HK-2 (cell line): ENCODE data around the gene OVCA2.
A peak's percentile ranks its signal among the peaks of the same experiment; 100 is the strongest.

Experiments
- DNase-seq: peaks from one replicate; pipeline ENCODE4 v3.0.0-alpha.2; 2018; ENCODE audit not compliant: unreplicated experiment

OVCA2 gene

GRCh38 chr17:2013994-2014317, 27.9 kb upstream of the OVCA2 start:
- DNase-seq = no peak

GRCh38 chr17:2015314-2015713, 26.5 kb upstream of the OVCA2 start:
- no peak for DNase-seq

DNA sequence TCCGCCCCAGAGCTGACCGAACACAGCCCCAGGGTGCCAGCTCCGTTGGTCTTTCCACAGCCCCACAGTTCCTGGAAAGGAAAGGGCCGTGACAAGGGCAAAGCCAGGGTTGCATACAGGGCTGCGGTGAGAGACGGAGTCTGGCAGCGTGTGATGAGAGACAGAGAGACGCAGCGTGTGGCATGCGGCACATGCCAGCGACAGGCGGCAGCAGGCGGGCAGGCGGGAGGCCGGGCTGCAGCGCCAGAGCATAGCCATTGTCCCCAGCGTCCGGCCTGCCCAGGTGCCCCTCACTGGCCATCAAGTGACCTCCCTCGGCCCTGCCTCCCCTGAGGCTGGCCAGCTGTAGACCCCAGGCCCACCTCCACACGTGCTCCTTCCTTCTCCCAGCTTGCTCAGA, 25.3 kb upstream of the OVCA2 start:
- no peak for DNase-seq

DNA sequence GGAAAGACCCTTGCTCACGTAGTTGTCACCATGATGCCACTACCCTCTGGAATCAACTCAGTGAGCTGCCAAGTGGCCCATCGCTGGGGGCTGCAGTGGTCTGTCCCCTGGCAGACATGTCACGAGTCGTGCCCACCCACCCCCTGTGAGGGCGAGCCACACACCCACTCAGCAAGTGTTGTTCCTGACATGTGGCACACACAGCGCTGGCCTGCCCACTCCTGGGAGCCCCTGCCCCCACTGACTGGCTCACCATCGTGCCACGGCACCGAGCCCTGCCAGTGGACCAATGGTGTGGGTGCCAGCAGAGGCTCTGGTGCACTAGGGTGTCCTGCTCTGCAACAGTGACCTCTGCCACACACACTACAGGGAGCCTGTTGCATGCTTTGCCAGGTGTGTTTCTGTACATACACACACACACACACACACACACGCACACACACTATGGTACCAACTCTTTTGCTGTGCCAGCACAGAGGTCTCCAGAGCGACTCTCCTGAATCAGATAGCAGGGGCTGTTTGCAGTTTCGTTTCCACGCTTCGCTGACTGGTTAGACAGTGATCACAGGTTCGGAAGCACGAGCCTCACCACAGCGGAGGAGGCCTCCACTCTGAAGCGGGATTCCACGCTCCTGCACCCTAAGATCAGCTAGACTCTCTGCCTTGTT, 24.4 kb upstream of the OVCA2 start:
- no peak for DNase-seq

DNA sequence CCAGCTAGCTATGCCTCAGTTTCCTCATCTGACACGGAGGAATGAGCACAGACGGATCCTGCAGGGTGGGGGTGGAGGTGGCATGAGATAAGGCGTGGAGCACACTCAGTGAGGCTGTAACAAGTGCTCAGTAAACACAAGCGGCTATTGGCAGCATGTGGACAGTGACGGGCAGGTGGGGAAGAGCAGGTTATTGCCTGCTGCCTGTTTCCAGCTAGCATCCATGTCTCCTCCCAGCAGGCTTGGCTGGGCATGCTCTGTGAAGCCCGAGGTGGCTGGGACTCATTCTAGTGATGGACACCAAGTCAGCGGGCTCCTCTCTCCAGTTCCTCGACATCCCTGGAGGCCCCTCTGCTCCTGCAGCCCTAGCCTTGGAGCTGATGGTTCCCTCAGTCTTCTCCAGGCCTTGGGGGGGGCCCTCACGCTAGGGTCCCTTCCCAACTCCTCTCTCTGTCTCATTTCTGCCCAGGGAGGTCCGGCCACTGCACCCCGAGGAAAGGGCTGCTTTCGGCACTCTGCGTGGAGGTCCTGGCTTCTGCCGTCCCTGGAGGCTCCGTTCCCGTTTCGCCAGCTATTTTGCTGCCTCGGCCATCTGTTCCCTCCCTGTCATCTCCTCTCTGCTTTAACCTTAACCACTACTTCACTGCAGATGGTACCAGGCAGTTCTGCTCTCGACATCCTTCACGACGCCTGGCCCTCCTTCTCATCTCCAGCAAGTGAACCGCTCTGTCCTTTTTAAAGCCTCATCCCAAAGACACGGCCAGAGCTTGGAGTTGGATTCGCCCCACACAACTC, 22.9 kb upstream of the OVCA2 start:
- no peak for DNase-seq

DNA sequence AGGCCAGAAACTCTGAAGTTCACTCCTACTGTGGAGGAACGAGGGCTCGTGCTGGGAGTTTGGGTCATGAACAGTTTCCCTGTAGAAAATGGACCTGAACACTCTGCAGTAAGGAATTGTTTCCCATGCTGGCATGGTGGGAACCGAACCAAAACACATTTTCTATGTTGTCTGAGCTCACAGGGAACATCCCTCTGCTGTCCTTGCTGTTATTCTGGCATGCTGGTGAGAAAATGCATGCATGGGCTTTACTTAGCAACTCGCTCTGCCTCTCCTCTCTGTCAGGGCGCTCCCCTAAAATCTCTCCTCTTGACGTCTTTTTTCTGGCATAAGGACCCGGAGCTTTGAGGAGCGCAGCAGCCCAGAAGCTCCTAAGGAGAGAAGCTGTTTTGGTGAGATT, 22.1 kb upstream of the OVCA2 start:
- DNase-seq = no peak

- DNase-seq = no peak
Observed at GRCh38 chr17:2020721-2021120, 21.1 kb upstream of the OVCA2 start.

DNA sequence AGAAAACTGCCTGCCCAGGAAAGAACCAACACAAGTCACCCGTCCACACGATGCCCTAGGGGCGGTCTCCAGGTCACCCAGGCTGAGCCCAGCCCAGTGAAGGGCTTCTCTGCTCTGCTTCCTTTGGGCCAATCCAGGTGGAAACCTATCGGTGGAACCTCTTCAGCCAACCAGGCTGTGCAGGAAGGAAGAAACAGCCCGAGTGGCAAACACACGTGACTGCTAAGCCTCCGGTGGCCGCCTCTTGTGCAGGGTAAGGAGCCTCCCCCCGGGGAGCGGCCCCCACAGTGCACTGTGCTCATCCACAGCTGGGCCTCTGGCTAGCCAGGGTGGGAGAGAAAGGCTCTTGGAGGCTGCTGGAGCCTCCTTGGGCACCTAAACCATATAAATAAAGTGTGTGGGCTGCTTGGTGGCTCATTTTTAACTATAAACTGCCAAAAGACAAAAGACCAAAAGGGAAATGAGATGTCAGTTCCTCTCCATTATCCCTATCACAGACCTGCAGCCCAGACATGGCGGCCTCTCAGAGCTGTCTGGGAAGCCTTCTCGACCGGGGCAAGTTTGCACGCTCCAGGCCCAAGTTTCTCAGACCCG, 19.1 kb upstream of the OVCA2 start:
- DNase-seq = no peak

DNA sequence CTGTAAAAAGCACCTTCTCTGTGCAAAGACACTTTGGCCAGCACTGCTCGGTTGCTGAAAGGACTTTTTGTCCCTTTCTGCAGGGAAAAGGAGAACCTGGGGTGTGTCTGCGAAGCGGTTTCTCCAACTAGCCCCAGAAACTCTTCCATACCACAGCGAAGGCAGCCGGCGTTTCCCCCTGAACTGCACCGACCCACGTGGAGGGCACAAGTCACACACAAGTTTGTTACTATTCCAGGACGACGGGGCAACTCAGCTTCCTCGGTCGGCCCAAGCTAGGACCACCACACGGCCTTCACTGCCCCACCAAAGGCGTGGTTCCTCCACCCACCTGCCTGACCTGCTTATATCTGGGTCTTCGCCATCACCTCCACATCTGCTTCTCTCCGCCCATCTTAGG, 18.6 kb upstream of the OVCA2 start:
- no peak for DNase-seq

DNA sequence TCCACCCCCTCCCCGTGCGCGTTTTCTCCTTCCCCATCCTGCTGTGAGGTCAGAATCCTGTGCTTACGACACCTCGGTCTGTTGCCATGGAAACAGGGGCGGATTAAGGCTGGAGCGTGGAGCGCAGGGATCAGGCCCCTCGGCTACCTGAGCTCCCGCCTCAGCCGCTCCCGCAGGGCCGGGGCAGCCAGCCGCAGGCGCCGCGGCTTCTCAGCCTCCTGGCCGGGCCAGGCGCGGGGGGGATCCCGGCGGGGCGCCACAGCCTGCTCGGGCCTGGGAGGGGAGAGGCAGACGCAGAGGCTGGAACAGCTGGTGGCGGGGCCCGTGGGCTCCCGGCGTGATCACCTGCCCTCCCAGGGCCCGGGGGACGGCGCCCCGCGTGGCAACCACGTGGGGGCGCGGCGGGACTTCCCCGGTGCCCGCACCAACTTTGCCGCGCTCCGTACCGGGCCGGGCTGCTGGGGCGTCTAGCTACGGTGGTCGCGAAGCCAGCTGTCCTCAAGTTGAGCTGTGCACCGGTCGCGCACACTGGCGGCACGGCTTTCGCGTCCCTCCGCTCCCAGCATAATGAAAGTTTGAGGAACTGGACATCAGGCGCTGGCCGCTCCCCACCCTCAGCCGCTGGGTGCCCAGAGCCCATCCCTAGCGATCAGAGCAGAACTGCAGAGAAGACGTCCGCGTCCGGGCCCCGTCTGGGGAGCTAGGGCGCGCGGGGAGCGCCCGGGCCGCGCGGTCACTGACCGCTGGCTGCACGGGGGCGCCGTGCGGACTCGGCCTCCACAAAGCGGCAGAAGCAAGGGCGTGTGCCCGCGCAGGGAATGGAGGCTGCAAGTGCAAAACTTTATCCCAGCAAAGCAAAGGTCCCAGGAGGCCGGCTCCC, 17.9 kb upstream of the OVCA2 start:
- DNase-seq = no peak

DNA sequence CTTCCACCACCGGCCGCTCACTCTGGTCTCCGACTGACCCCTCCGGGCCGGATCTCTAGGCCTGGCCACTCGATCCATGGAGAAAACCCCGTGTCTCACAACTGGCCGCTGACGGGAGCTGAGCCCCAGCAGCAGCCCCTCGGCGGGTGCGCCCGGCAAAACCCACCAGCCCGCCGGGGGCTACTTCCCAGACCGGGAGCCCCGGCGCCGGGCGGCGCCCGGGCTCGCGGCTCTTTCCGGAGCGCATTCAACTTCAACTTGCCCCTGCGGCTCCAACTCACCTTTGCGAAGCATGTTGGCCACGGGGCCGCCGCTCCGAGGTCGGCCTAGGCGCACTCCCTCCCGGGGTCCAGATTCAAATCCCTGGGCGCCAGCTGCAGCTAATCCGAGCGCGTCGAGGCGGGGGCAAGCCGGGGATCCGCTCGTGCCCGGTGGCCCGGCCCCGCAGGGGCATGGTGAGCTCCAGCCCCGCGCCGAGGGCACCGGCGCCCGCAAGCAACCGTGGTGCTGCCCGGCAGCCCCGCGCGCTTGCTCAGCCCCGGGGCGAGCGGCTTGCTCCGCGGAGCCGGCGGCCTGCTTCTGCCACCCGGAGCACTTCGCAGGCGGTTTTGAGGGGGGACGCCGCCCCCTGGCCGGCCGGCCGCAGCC, 17.1 kb upstream of the OVCA2 start:
- DNase-seq = no peak

GRCh38 chr17:2025220-2025621, 16.6 kb upstream of the OVCA2 start, which contains the start of gene RTN4RL1:
Gene RTN4RL1, minus strand, starts transcription at chr17:2025334. Its CDS starts 469 bp downstream, at chr17:2024865.
- DNase-seq = peak; percentile 38

GRCh38 chr17:2025622-2026309, 16.1 kb upstream of the OVCA2 start:
- DNase-seq = peak; percentile 71

GRCh38 chr17:2027528-2028233, 14.1 kb upstream of the OVCA2 start:
- DNase-seq = no peak

DNA sequence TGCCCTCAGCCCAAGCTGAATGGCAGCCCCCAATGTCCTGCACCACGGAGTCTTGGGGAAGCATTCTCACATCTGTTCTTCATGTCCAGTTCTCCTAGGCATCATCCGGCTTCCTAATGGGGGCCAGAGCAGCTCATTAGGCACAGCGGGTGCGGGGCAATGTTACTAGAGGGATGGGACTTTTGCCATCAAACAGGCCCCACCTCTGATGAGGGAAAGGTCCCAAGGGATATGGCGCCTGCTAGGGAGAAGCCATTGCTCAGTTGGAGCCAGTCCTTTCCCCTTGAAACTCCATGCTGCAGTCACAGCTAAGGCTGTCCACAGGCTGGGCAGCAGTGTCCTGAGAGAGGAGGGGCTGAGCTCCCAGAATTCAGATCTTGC, 13.6 kb upstream of the OVCA2 start:
- DNase-seq = no peak

DNA sequence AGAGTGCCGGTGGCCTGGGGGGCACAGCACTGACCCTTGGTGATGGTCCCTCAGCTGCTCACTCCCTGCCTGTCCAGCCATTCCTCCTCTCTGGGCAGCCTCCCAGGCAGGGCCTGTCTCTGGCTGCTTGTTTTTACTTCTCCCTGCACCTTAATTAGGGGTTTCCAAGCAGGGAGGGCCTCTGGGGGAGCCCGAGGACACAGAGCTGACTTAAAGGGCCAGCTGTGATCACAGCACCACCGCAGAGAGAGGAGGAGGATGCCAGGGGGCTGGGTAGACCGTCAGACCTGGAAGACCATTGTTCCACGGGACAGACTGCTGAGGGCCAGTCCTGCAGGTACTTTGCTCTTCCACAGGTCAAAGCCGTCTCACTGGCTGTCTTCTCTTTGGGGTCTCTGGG, 13.1 kb upstream of the OVCA2 start:
- no peak for DNase-seq

DNA sequence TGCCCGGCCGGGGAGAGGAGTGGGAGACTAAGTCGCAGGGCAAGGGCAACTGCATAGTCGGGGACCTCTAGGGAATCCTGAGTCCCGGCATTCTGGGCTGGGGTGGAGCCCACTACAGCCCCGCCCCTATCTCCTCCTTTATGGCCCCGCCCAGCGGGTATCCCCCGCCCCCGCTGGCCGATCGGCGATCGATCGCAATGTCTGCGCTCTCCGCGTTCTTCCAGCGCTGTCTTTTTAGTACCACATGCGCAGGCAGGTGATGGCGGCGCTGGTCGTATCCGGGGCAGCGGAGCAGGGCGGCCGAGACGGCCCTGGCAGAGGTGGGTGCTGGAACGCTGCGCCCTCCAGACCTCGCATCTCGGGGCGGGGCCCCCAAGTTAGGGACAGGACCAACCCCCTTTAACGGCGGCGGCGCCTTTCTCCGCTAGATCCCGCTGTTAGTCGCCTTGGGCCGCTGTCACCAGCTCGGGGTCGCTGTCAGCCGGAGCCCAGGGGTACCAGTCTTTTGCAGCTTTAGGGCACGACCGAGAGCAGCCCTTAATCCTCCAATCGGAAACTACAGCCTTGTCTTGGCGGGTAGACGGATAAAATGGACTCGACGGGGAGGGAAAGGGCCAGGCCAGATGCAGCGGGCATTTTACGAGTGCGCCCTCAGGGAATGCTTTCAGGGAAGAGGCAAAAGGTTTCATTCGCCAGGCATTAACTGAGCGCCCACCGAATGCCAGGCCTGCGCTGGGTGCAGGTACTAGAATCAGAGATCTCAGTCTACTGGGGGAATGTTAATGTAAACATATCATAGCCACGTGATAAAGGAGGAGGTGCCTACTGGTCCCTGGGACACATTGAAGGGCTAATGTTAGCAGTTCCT, 11.7 kb upstream of the OVCA2 start, which contains the start of gene DPH1:
TSS of gene DPH1 (plus strand) at position 243 of the 868 bp plus-strand sequence. CDS start at position 260, 17 bp downstream.
- peak; percentile 87 for DNase-seq

GRCh38 chr17:2030779-2031163, 11.1 kb upstream of the OVCA2 start:
- peak; percentile 70 for DNase-seq

GRCh38 chr17:2033153-2033552, 8.7 kb upstream of the OVCA2 start:
- DNase-seq = no peak
